ENCODE measurements around the gene GADD45B. TPM values are rescaled to one million over a fixed set of nuclear protein-coding genes. Genes with fewer than 3 reads are reported as not detected.

The GADD45B gene
- total RNA-seq, 3 donors from 2014 or later (not counting 1 experiment from before 2014, with no cell fraction given), result 198 to 247 (median 212) TPM

GRCh38 chr19:2431318-2432055 is 44.4 kb upstream of the GADD45B start:
- Mint-ChIP-seq H3K27ac (peak overlapping the region in 1 of 2 donors; percentile 68), H3K4me3 (no peak overlapping the region), H3K9me3 (no peaks in the 10 kb centered on the region), H3K36me3 (no peaks in the 10 kb centered on the region), H3K27me3 (ENCODE audit: low read depth in 2 of 2) (no peaks in the 10 kb centered on the region), H3K4me1 (peaks cover 10 to 12% of the 10 kb centered on the region in 2 donors)
- intact Hi-C loops (cut with micrococcal nuclease), result no loop called here
- Histone ChIP-seq H3K27ac (ENCODE audit: low read length) (no peak overlapping the region), H3K4me1 (ENCODE audit: control insufficient read depth, insufficient read depth, low read length) (peaks cover 15% of the 10 kb centered on the region), H3K4me3 (ENCODE audit: low read length) (no peak overlapping the region), H3K9me3 (ENCODE audit: control insufficient read depth, insufficient read depth, low read length) (no peaks in the 10 kb centered on the region), H3K36me3 (ENCODE audit: control insufficient read depth, insufficient read depth, low read length) (peaks cover 14% of the 10 kb centered on the region), H3K27me3 (ENCODE audit: control insufficient read depth, insufficient read depth, low read length) (no peaks in the 10 kb centered on the region)
- no peak for ATAC-seq
- 96% methylated on average over 37 of the region's 37 CpGs for WGBS (ENCODE audit: insufficient coverage)
- no peak for TF ChIP-seq CTCF (IDR thresholded peaks at IDR 0.05)
- DNase-seq, result no peak

GRCh38 chr19:2432131-2432848 is 43.6 kb upstream of the GADD45B start:
- H3K36me3 ChIP-seq (ENCODE audit: control insufficient read depth, insufficient read depth, low read length), result peaks cover 15% of the 10 kb centered on the region
- Mint-ChIP-seq H3K4me3 (no peak overlapping the region), H3K9me3 (no peaks in the 10 kb centered on the region), H3K27me3 (ENCODE audit: low read depth in 2 of 2) (no peaks in the 10 kb centered on the region), H3K36me3 (no peaks in the 10 kb centered on the region), H3K27ac (peak overlapping the region in 1 of 2 donors; percentile 68), H3K4me1 (peaks cover 7 to 8% of the 10 kb centered on the region in 2 donors)
- intact Hi-C loops (cut with micrococcal nuclease), result no loop called here
- no peak overlapping the region for H3K27ac ChIP-seq (ENCODE audit: low read length)
- no peaks in the 10 kb centered on the region for H3K27me3 ChIP-seq (ENCODE audit: control insufficient read depth, insufficient read depth, low read length)
- ATAC-seq (no peak), DNase-seq (no peak)
- WGBS (ENCODE audit: insufficient coverage), result 97% methylated on average over 25 of the region's 25 CpGs
- H3K9me3 ChIP-seq (ENCODE audit: control insufficient read depth, insufficient read depth, low read length), result no peaks in the 10 kb centered on the region
- H3K4me1 ChIP-seq (ENCODE audit: control insufficient read depth, insufficient read depth, low read length), result peaks cover 8% of the 10 kb centered on the region
- no peak for TF ChIP-seq CTCF (IDR thresholded peaks at IDR 0.05)
- H3K4me3 ChIP-seq (ENCODE audit: low read length), result no peak overlapping the region

GRCh38 chr19:2433854-2434253 is 42.1 kb upstream of the GADD45B start:
- no peak overlapping the region for H3K27ac Mint-ChIP-seq
- H3K4me3 Mint-ChIP-seq, result no peak overlapping the region
- ATAC-seq (no peak), DNase-seq (no peak)
- no peaks in the 10 kb centered on the region for H3K9me3 ChIP-seq (ENCODE audit: control insufficient read depth, insufficient read depth, low read length)
- no peak overlapping the region for H3K4me3 ChIP-seq (ENCODE audit: low read length)
- H3K27me3 ChIP-seq (ENCODE audit: control insufficient read depth, insufficient read depth, low read length), result no peaks in the 10 kb centered on the region
- no peaks in the 10 kb centered on the region for H3K4me1 ChIP-seq (ENCODE audit: control insufficient read depth, insufficient read depth, low read length)
- no peaks in the 10 kb centered on the region for H3K27me3 Mint-ChIP-seq (ENCODE audit: low read depth in 2 of 2)
- intact Hi-C loops (cut with micrococcal nuclease), result no loop called here
- no peaks in the 10 kb centered on the region for H3K4me1 Mint-ChIP-seq
- H3K27ac ChIP-seq (ENCODE audit: low read length), result no peak overlapping the region
- WGBS (ENCODE audit: insufficient coverage), result 98% methylated on average over 30 of the region's 30 CpGs
- H3K36me3 Mint-ChIP-seq, result no peaks in the 10 kb centered on the region
- H3K36me3 ChIP-seq (ENCODE audit: control insufficient read depth, insufficient read depth, low read length), result peaks cover 24% of the 10 kb centered on the region
- no peaks in the 10 kb centered on the region for H3K9me3 Mint-ChIP-seq
- TF ChIP-seq CTCF (IDR thresholded peaks at IDR 0.05), result no peak

Measured in natural killer cell (primary cell).